CD4-positive, CD25-positive, alpha-beta regulatory T cell (primary cell): ENCODE data around the gene LRTM2. TPM values are rescaled to one million over a fixed set of nuclear protein-coding genes. Genes with fewer than 3 reads are reported as not detected.

Experiments
- ATAC-seq, 2 donors: fragments of 150-1000 bp; cut with Tn5 transposase; one replicate each; pipeline ENCODE4 v1.10.0; 2021; ENCODE audit warnings: low read depth in 2 of 2, moderate number of reproducible peaks in 2 of 2, moderate library complexity in 1 of 2
- DNase-seq, 3 donors: peaks; one replicate each; pipeline versions ENCODE4 v3.0.0 to v3.0.0-alpha.2; 2012 to 2022; ENCODE audit warnings: mixed read lengths in 1 of 3
- H3K27ac ChIP-seq: one replicate; pipeline ENCODE4 v1.7.0; 2013; ENCODE audit warnings: mild to moderate bottlenecking, low read length; ENCODE audit not compliant: insufficient read depth, poor library complexity, severe bottlenecking
- H3K27me3 ChIP-seq: one replicate; pipeline ENCODE4 v1.7.0; 2013; ENCODE audit warnings: low read length; ENCODE audit not compliant: control insufficient read depth, insufficient read depth
- H3K36me3 ChIP-seq: one replicate; pipeline ENCODE4 v1.7.0; 2013; ENCODE audit warnings: mild to moderate bottlenecking, low read length, moderate library complexity; ENCODE audit not compliant: control insufficient read depth, insufficient read depth
- H3K4me1 ChIP-seq: 2 replicates; pipeline ENCODE4 v1.7.0; 2013; ENCODE audit warnings: mild to moderate bottlenecking, low read length; ENCODE audit not compliant: insufficient read depth, control insufficient read depth, poor library complexity, severe bottlenecking
- H3K4me3 ChIP-seq: one replicate; pipeline ENCODE4 v1.7.0; 2013; ENCODE audit warnings: low read depth, mild to moderate bottlenecking, low read length, moderate library complexity
- H3K9me3 ChIP-seq, 2 experiments: 1 replicate in 1 of 2; 2 replicates in 1 of 2; pipeline ENCODE4 v1.7.0; 2013; ENCODE audit warnings: low read length in 2 of 2, mild to moderate bottlenecking in 1 of 2, moderate library complexity in 1 of 2; ENCODE audit not compliant: control insufficient read depth in 2 of 2
- H3K27ac Mint-ChIP-seq, 3 donors: one replicate each; pipeline ENCODE4 v1.8.0; 2020 to 2022; ENCODE audit warnings: mild to moderate bottlenecking in 3 of 3, mixed read lengths in 3 of 3, moderate library complexity in 2 of 3
- H3K27me3 Mint-ChIP-seq: one replicate; pipeline ENCODE4 v1.8.0; 2022; ENCODE audit warnings: mild to moderate bottlenecking, mixed read lengths
- H3K36me3 Mint-ChIP-seq: one replicate; pipeline ENCODE4 v1.8.0; 2020; ENCODE audit warnings: mixed read lengths
- H3K4me1 Mint-ChIP-seq, 4 donors: one replicate each; pipeline ENCODE4 v1.8.0; 2020 to 2022; ENCODE audit warnings: mixed read lengths in 4 of 4, mild to moderate bottlenecking in 1 of 4
- H3K4me3 Mint-ChIP-seq, 4 donors: one replicate each; pipeline ENCODE4 v1.8.0; 2020 to 2022; ENCODE audit warnings: mild to moderate bottlenecking in 4 of 4, mixed read lengths in 4 of 4, moderate library complexity in 3 of 4
- H3K9me3 Mint-ChIP-seq, 7 donors: one replicate each; pipeline ENCODE4 v1.8.0; 2020 to 2022; ENCODE audit warnings: mixed read lengths in 7 of 7, mild to moderate bottlenecking in 3 of 7, moderate library complexity in 2 of 7
- polyA plus RNA-seq, 4 donors: library from polyadenylated mRNA; unstranded; fragments of 300-500 nt; fragmentation: Illumina TruSeq; gene quantifications; one replicate each; pipeline ENCODE4 v1.2.3, GENCODE V29; 2021
- total RNA-seq: library from RNA; stranded (reverse); gene quantifications from one replicate; pipeline ENCODE4 v1.2.3, GENCODE V29; 2022

Gene LRTM2
- total and polyA plus RNA-seq, 5 donors from 2014 or later, result not detected

DNA sequence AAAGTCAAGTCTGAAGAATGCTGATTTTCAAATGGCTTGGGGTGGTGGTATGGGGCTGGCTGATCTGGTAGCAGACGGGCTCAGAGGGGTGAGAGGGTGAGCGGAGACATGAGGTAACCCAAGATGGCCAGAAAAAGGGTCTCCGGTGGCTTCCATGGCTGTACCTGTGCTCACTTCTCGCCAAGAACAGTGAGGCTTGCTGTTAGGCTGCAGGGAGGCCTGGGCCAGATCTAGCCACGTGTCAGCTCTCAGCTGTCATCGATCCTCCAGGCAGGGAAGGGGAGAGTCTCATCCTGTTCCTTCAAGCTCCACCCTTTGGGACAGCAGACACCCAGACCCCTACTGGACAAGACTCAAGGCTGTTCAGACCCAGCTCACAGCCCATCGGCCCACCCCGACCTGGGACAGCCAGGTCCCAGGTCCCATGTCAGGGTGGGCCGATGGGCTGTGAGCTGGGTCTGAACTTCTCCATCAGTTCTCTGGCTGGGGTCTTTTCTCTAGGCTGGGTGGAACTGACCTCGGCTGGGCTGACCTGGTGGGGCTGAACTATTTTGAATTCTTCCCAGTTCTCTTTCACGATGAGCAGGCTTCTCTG, 9.0 kb downstream of the LRTM2 start:
- no peaks in the 10 kb centered on the region for H3K9me3 Mint-ChIP-seq
- no peak for DNase-seq
- peaks cover 16% of the 10 kb centered on the region for H3K27me3 Mint-ChIP-seq
- ATAC-seq, result no peak
- H3K4me1 Mint-ChIP-seq, result no peaks in the 10 kb centered on the region
- no peak overlapping the region for H3K27ac Mint-ChIP-seq
- H3K36me3 Mint-ChIP-seq, result no peaks in the 10 kb centered on the region
- no peaks in the 10 kb centered on the region for H3K36me3 ChIP-seq
- no peaks in the 10 kb centered on the region for H3K4me1 ChIP-seq
- H3K4me3 Mint-ChIP-seq, result no peak overlapping the region
- no peak overlapping the region for H3K4me3 ChIP-seq
- H3K9me3 ChIP-seq, result no peaks in the 10 kb centered on the region
- no peak overlapping the region for H3K27ac ChIP-seq
- no peaks in the 10 kb centered on the region for H3K27me3 ChIP-seq

- DNase-seq, result no peak
- no peaks in the 10 kb centered on the region for H3K36me3 Mint-ChIP-seq
- no peak overlapping the region for H3K27ac ChIP-seq
- no peak overlapping the region for H3K4me3 ChIP-seq
- no peaks in the 10 kb centered on the region for H3K27me3 ChIP-seq
- no peak for ATAC-seq
- H3K4me1 Mint-ChIP-seq, result peaks cover 0 to 4% (median 0%) of the 10 kb centered on the region in 4 donors
- no peak overlapping the region for H3K4me3 Mint-ChIP-seq
- H3K27ac Mint-ChIP-seq, result no peak overlapping the region
- peaks cover 16% of the 10 kb centered on the region for H3K27me3 Mint-ChIP-seq
- H3K9me3 Mint-ChIP-seq, result no peaks in the 10 kb centered on the region
- no peaks in the 10 kb centered on the region for H3K36me3 ChIP-seq
- no peaks in the 10 kb centered on the region for H3K4me1 ChIP-seq
- H3K9me3 ChIP-seq, result no peaks in the 10 kb centered on the region
These were observed 10.1 kb downstream of the LRTM2 start for GRCh38 chr12:1830401-1830845.

DNA sequence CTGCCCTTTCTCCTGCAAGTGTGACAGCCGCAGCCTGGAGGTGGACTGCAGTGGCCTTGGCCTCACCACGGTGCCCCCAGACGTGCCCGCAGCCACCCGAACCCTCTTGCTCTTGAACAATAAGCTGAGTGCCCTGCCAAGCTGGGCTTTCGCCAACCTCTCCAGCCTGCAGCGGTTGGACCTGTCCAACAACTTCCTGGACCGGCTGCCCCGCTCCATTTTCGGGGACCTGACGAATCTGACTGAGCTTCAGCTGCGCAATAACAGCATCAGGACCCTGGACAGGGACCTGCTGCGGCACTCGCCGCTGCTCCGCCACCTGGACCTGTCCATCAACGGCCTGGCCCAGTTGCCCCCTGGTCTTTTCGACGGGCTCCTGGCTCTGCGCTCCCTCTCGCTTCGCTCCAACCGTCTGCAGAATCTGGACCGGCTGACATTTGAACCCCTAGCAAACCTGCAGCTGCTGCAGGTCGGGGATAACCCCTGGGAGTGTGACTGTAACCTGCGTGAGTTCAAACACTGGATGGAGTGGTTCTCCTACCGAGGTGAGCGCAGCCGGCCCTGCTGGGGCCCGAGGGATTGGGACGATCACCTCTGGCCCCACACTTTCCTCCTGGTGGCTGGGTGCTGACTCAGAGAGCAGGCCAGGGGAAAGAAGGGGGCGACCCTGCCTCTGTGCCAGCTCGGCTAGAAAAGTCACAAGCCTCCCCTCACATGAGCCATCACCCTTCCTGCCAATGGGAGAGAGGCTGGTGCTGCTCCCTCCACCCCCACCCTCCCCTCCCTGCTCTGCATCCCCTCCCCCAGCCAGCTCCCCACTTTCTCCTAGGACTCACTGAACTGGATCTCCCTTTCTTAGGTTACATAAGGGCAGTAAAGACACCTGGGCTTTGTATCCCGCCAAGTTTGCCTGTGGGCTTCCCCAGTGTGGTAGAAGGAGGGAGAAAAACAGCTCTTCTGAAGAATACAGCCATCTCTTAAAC, 10.9 kb downstream of the LRTM2 start:
- no peaks in the 10 kb centered on the region for H3K27me3 ChIP-seq
- no peaks in the 10 kb centered on the region for H3K36me3 ChIP-seq
- DNase-seq (peak in 2 of 3 donors; percentile 10 to 11), ATAC-seq (no peak)
- no peaks in the 10 kb centered on the region for H3K9me3 ChIP-seq
- Mint-ChIP-seq H3K36me3 (no peaks in the 10 kb centered on the region), H3K4me1 (peaks cover 0 to 4% (median 0%) of the 10 kb centered on the region in 4 donors), H3K27me3 (peaks cover 16% of the 10 kb centered on the region), H3K4me3 (no peak overlapping the region), H3K27ac (no peak overlapping the region), H3K9me3 (no peaks in the 10 kb centered on the region)
- H3K4me3 ChIP-seq, result no peak overlapping the region
- H3K4me1 ChIP-seq, result no peaks in the 10 kb centered on the region
- no peak overlapping the region for H3K27ac ChIP-seq

GRCh38 chr12:1832801-1833595, 12.6 kb downstream of the LRTM2 start:
- Histone ChIP-seq H3K4me1 (no peaks in the 10 kb centered on the region), H3K4me3 (no peak overlapping the region), H3K36me3 (no peaks in the 10 kb centered on the region), H3K9me3 (no peaks in the 10 kb centered on the region), H3K27ac (no peak overlapping the region), H3K27me3 (no peaks in the 10 kb centered on the region)
- Mint-ChIP-seq H3K36me3 (no peaks in the 10 kb centered on the region), H3K27me3 (peaks cover 16% of the 10 kb centered on the region), H3K4me3 (no peak overlapping the region), H3K4me1 (peaks cover 0 to 4% (median 0%) of the 10 kb centered on the region in 4 donors), H3K9me3 (no peaks in the 10 kb centered on the region), H3K27ac (peak overlapping the region in 1 of 3 donors; percentile 52)
- ATAC-seq, result no peak
- no peak for DNase-seq

DNA sequence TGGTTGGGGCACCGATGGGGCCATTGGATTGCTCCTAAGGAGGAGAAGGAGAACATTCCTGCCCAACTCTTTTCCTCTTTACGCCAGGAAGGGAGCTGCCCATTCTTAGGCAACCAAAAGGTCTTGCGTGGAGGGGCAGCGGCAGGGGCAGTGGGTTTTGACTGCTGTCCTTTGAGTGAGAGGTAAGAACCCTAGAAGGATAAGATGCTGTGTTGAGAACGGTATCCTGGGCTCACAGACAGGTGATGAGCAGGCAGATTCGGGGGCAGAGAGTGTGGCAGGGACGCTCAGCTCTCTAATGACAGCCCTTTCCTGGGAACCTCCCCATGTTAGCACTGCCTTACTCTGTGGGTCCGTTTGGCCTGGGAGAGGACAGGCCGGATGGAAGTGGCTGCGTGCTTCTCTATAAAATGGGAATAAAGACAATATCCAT, 13.2 kb downstream of the LRTM2 start:
- H3K9me3 ChIP-seq, result no peaks in the 10 kb centered on the region
- no peak overlapping the region for H3K4me3 Mint-ChIP-seq
- H3K36me3 Mint-ChIP-seq, result no peaks in the 10 kb centered on the region
- H3K4me1 Mint-ChIP-seq, result peaks cover 0 to 4% (median 0%) of the 10 kb centered on the region in 4 donors
- no peak for DNase-seq
- H3K36me3 ChIP-seq, result no peaks in the 10 kb centered on the region
- ATAC-seq, result no peak
- H3K27ac ChIP-seq, result no peak overlapping the region
- H3K27ac Mint-ChIP-seq, result no peak overlapping the region
- H3K4me1 ChIP-seq, result no peaks in the 10 kb centered on the region
- H3K27me3 ChIP-seq, result no peaks in the 10 kb centered on the region
- no peaks in the 10 kb centered on the region for H3K9me3 Mint-ChIP-seq
- peaks cover 16% of the 10 kb centered on the region for H3K27me3 Mint-ChIP-seq
- H3K4me3 ChIP-seq, result no peak overlapping the region

DNA sequence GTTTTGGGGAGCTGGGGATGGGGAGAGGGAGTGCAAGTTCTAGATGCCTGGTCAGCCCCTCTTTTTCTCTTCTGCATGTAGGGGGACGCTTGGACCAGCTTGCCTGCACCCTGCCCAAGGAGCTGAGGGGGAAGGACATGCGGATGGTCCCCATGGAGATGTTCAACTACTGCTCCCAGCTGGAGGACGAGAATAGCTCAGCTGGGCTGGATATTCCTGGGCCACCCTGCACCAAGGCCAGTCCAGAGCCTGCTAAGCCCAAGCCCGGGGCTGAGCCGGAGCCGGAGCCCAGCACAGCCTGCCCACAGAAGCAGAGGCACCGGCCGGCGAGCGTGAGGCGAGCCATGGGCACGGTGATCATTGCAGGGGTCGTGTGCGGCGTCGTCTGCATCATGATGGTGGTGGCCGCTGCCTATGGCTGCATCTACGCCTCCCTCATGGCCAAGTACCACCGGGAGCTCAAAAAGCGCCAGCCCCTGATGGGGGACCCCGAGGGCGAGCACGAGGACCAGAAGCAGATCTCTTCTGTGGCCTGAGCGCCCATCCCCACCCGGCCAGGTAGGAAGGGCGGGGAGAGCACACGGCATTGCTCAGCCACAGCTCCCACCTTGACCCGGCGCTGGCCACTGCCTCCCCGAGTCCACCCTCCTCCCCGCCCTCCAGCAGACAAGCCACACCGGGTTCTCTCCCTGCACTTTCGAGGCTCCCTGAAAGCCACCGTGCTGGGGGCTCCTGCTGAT, 14.0 kb downstream of the LRTM2 start:
- ATAC-seq (no peak), DNase-seq (no peak)
- Mint-ChIP-seq H3K27me3 (peaks cover 16% of the 10 kb centered on the region), H3K4me1 (peaks cover 0 to 4% (median 0%) of the 10 kb centered on the region in 4 donors), H3K36me3 (no peaks in the 10 kb centered on the region), H3K4me3 (no peak overlapping the region), H3K27ac (no peak overlapping the region), H3K9me3 (no peaks in the 10 kb centered on the region)
- Histone ChIP-seq H3K4me1 (no peaks in the 10 kb centered on the region), H3K4me3 (no peak overlapping the region), H3K36me3 (no peaks in the 10 kb centered on the region), H3K27me3 (no peaks in the 10 kb centered on the region), H3K9me3 (no peaks in the 10 kb centered on the region), H3K27ac (no peak overlapping the region)
